SH-SY5Y (cell line): Measurements from ENCODE around the gene GABARAPL2.

Experiments
- GATA2 ChIP-seq: IDR thresholded peaks from 2 replicates; pipeline ENCODE4 v1.6.1; 2011; ENCODE audit warnings: mild to moderate bottlenecking, low read depth, low read length
- GATA3 ChIP-seq: IDR thresholded peaks from 2 replicates; pipeline ENCODE4 v1.6.1; 2011; ENCODE audit warnings: low read depth, mild to moderate bottlenecking, low read length, moderate library complexity

DNA sequence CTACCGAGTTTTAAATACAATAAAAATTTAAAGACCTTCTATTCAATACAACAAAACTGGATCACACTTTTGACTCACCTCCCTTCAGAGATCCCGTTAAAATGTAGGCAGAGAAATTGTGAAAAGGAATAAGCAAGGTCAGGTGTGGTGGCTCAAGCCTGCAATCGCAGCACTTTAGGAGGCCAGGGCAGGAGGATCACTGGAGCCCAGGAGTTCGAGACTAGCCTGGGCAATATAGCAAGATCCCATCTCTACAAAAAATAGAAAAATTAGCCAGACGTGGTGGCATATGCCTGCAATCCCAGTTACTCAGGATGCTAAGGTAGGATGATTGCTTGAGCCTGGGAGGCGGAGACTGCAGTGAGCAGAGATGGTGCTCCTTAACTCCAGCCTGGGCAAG is 47.0 kb upstream of the GABARAPL2 start:
- TF ChIP-seq GATA2 (no peak), GATA3 (no peak)
